NCI-H345 (cell line): ENCODE results near the gene CCNYL1.
"Not testable (repeated sequence)": the region's sequence is repeated elsewhere in the genome, so short reads cannot be mapped to it uniquely, and the experiment has no call there.

ENCODE experiments used
- DNase-seq: peaks from one replicate; lab custom pipeline; 2025; lab: John Stamatoyannopoulos, UW

CCNYL1 gene

GRCh38 chr2:207734636-207735512, 23.4 kb downstream of the CCNYL1 start:
- DNase-seq = no peak

DNA sequence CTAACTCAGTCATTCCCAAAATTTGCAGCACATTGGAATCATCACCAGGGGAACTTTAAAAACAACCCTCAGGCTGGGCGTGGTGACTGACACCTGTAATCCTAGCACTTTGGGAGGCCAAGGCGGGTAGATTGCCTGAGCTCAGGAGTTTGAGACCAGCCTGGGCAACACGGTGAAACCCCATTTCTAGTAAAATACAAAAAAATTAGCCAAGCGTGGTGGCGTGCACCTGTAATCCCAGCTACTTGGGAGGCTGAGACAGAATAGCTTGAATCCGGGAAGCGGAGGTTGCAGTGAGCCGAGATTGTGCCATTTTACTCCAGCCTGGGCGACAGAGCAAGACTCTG, 24.0 kb downstream of the CCNYL1 start:
- not testable (repeated sequence) for DNase-seq

DNA sequence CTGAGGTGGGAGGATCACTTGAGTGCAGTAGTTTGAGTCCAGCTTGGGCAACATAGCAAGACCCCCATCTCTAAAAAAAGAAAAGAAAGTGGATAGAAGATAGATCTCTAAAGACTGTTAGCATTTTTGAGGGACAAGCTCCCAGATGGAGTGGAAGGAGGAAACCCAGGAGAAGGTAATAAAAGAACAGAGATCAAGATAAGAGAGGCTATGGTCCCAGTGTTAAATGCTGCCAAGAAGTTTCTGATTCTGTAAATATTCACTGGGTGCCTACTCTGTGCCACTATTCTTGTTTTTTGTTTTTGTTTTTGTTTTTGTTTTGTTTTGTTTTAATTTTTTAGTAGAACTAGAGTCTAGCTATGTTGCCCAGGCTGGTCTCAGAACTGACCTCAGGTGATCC, 32.1 kb downstream of the CCNYL1 start:
- no peak for DNase-seq

- DNase-seq = no peak
These were observed 32.6 kb downstream of the CCNYL1 start for GRCh38 chr2:207744050-207744449.

GRCh38 chr2:207744451-207744850, 33.0 kb downstream of the CCNYL1 start:
- DNase-seq = no peak

- DNase-seq = peak; percentile 46
These were observed 34.7 kb downstream of the CCNYL1 start for GRCh38 chr2:207746131-207746530.

- no peak for DNase-seq
These were observed 36.5 kb downstream of the CCNYL1 start for GRCh38 chr2:207747653-207748560.

DNA sequence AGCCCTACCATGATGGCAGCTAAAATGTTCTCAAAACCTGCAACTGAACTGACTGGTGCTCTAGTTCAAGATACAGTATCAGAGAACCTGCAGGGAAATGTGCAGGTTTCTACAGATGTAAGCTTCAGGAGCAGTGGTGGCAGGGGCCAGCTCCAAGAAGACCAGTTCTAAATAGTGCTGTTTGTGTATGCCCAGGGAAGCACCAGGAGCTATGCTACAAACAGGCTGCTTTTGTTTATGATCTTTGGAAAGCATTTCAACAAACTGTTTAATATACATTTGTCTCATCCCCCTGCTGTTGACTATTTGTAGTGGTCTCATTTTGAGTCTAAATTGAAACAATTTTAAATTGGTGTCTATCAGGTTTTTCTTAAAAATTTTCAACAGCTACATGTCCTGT, 37.6 kb downstream of the CCNYL1 start:
- no peak for DNase-seq

DNA sequence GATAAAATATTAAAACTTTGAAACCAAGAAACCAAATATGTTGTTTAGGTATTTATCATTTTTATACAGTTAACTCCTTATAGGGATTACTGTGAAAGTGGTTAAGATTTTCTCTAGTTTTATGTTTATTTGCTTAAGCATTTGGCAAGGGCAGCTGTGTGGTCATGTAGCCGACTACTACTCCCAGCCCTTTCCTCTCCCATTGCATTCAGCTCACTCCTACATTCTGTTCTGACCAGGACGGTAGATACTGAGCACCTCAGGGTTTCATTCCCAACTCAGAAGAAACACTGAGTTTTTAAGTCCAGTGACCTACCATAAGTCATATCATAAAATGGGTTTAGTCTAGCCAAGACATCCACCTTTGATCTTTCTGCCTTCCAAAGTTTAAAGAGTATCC, 38.4 kb downstream of the CCNYL1 start:
- DNase-seq = no peak

GRCh38 chr2:207750345-207750744, 38.9 kb downstream of the CCNYL1 start:
- peak; percentile 28 for DNase-seq

DNA sequence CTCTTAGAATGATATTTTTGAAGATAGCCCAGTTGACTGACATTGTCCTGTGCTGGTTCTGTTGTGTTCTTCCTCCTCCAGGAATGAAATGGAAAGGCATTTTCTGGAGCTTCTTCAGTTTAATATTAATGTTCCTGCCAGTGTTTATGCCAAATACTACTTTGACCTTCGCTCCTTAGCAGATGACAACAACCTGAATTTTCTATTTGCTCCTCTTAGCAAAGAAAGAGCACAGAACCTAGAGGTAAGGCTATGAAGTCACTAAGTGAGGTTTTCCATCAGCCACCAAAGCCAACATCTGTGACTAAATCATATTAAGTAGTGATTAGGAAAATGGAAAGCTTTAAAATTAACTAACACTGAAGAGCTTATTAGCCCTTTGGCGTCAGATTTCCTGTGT, 39.4 kb downstream of the CCNYL1 start:
- no peak for DNase-seq

- DNase-seq = not testable (repeated sequence)
These were observed 42.2 kb downstream of the CCNYL1 start for GRCh38 chr2:207753688-207754087.

GRCh38 chr2:207754498-207755383, 43.3 kb downstream of the CCNYL1 start:
- DNase-seq = no peak

GRCh38 chr2:207758025-207758424, 46.6 kb downstream of the CCNYL1 start:
- DNase-seq = no peak

- no peak for DNase-seq
These were observed 48.5 kb downstream of the CCNYL1 start for GRCh38 chr2:207759890-207760289.

DNA sequence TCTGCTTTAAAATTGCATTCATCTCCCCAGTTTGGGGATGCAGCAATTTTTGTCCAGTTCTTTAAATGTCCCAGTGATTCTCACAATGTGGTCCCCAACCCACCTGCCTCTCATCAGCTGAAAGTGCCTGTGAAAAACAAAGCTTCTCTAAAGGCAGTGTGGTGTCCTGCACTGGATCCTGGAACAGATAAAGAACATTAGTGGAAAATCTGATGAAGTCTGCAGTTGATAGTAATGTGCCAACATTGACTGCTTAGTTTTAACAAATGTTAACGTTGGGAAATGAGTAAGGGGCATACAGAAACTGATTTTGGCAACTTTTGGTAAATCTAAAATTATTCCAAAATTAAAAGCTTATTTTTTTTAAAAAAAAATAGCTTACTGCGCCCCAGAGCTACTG, 49.0 kb downstream of the CCNYL1 start:
- no peak for DNase-seq

DNA sequence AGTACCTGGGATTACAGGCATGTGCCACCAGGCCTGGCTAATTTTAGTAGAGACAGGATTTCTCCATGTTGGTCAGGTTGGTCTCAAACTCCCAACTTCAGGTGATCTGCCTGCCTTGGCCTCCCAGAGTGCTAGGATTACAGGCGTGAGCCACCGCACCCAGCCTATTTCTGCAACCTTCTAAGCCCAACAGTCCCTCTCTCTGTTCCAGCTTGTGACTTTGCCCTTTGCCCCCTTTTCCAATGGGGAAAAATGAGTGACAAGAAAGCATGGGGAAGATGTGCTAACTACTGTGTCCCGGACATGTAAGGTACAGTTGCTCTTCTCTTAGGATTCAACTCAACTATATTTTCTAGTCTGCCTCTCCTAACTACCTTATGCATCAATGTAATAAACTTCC, 50.0 kb downstream of the CCNYL1 start:
- not testable (repeated sequence) for DNase-seq

DNA sequence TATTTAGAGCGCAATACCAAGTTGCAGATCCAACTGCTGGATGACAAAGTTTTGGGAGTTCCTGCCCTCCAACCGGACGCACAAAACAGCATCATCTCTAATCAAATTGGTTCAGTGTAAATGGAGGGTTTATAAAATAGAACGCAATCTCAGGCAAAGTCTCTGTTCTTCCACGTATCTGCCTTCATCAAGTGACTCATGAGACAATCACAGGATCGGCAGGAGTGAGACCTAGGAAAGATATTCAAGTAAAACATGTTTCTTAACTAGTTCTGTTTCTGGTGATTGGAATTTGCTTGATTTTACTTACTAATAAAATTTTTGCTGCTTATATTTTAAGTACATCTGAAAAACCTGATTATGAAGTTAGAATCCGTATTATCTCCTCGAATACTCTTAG, 50.7 kb downstream of the CCNYL1 start:
- no peak for DNase-seq

DNA sequence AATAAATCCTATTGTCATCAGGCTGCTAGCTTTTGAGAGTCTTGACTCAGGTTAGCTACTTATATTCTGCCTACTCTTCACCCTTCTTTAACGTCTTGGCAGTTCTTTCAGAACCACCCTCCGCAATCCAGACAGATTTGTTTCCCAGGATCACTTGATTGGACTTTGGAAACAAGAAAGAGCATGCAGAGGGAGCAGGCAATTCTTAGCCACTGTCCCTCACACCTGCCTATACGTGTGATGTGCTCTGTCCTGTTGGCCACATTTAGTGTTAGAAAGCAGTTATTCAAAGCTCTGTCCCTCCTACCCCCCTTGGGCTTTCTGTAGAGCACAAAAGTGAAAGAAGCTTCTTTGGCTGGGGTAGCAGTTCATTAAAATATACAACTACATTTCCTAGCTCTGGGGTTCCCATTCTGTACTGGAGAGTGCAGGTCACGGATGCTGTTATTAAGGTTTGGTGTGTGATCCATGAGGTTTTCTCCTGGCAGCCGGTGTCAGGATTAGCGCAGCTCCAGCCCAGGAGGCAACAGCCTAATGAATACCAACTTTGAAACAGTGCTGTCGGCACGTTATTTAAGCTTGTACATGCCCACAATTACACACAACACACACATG, 52.0 kb downstream of the CCNYL1 start:
- DNase-seq = no peak

DNA sequence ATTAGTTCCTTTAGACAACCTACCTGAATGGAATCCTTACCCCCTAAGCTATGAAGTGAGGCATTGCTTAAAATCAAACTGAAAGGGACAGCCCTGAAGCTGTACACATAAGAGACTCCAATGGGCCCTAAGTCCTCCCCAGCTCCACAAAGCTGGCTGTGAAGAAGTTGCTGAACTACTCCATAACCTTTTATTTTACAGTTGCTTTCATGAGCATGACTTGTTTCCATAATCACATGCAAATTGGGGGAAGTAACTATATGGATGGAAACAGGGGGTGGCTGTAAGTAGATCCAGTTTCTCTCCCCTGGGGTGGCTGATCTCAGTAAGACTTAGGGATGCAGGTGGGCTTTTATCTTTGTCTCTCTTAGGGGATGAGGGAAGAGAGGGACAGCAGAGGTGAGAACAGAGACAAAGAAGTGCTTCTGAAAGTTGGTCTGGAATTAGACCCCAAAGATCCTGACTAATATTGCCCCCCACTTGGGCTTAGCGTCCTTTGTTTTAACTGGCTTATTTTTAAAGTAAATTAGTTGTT, 52.7 kb downstream of the CCNYL1 start:
- no peak for DNase-seq

- DNase-seq = peak; percentile 11
These were observed 54.1 kb downstream of the CCNYL1 start for GRCh38 chr2:207765547-207765946.
